B cell (primary cell): ENCODE data around the gene SPATA20. TPM values are rescaled to one million over a fixed set of nuclear protein-coding genes. Genes with fewer than 3 reads are reported as not detected.

Source experiments
- ATAC-seq: fragments of 200-7000 bp; cut with Tn5 transposase; one replicate; pipeline ENCODE4 v1.10.0; 2021; ENCODE audit warnings: low read depth, mild to moderate bottlenecking, moderate number of reproducible peaks, moderate library complexity
- CTCF ChIA-PET: fragments of 350-600 bp; sonication (Branson Sonifier 250); formaldehyde crosslinking; loops from one replicate; lab custom pipeline; 2021; ENCODE audit warnings: antibody characterized with exemption, inconsistent platforms; lab: Charles Lee
- POLR2A ChIA-PET: fragments of 350-600 bp; sonication (Branson Sonifier 250); formaldehyde crosslinking; loops from one replicate; lab custom pipeline; 2021; ENCODE audit warnings: antibody characterized with exemption; lab: Charles Lee
- DNase-seq: peaks from one replicate; pipeline ENCODE4 v3.0.0; 2013
- H2AFZ ChIP-seq: 2 replicates; pipeline ENCODE4 v1.6.1; 2012; ENCODE audit warnings: mild to moderate bottlenecking, low read depth, low read length; ENCODE audit not compliant: insufficient read depth, poor library complexity, severe bottlenecking
- H3K27ac ChIP-seq, 2 donors: 1 replicate in 1 of 2; 2 replicates in 1 of 2; pipeline ENCODE4 v1.5.1; 2012 to 2013; ENCODE audit warnings: low read length in 2 of 2, mild to moderate bottlenecking in 2 of 2, moderate library complexity in 1 of 2
- H3K27me3 ChIP-seq, 4 experiments: fragments of 200-600 bp in 1 of 4; sonication (generic) in 1 of 4; replicated peaks in 1 of 4; 1 replicate in 2 of 4; 2 replicates in 2 of 4; pipeline versions ENCODE4 v1.6.1 to v1.7.0; 2013 to 2016; ENCODE audit warnings: low read length in 3 of 4, mild to moderate bottlenecking in 2 of 4, mixed read lengths in 1 of 4, moderate library complexity in 1 of 4; ENCODE audit not compliant: insufficient read depth in 4 of 4, control insufficient read depth in 3 of 4; ENCODE audit errors: control extremely low read depth in 1 of 4
- H3K36me3 ChIP-seq, 2 experiments: replicated peaks in 1 of 2; 1 replicate in 1 of 2; 2 replicates in 1 of 2; pipeline versions ENCODE4 v1.6.1 to v1.7.1; 2013; ENCODE audit warnings: low read length in 1 of 2; ENCODE audit not compliant: insufficient read depth in 2 of 2, control insufficient read depth in 1 of 2; ENCODE audit errors: control extremely low read depth in 1 of 2, extremely low read depth in 1 of 2
- H3K4me1 ChIP-seq, 2 donors: fragments of 200-600 bp in 1 of 2; sonication (generic) in 1 of 2; 1 replicate in 1 of 2; 2 replicates in 1 of 2; pipeline versions ENCODE4 v1.5.1 to v1.6.1; 2013 to 2017; ENCODE audit warnings: low read length in 2 of 2; ENCODE audit not compliant: control insufficient read depth in 2 of 2, insufficient read depth in 2 of 2
- H3K4me2 ChIP-seq: replicated peaks from 2 replicates; pipeline ENCODE3; 2012; ENCODE audit warnings: mild to moderate bottlenecking, low read depth, low read length; ENCODE audit not compliant: poor library complexity, severe bottlenecking
- H3K4me3 ChIP-seq, 5 experiments: fragments of 200-600 bp in 1 of 5; sonication (generic) in 1 of 5; 1 replicate in 3 of 5; 2 replicates in 2 of 5; pipeline versions ENCODE4 v1.5.1 to v1.7.0; 2011 to 2016; ENCODE audit warnings: low read length in 4 of 5, mild to moderate bottlenecking in 4 of 5, low read depth in 2 of 5, control low read depth in 1 of 5, moderate library complexity in 1 of 5; ENCODE audit not compliant: insufficient read depth in 1 of 5; ENCODE audit errors: control extremely low read depth in 1 of 5, extremely low read depth in 1 of 5
- H3K79me2 ChIP-seq: fragments of 200-600 bp; sonication (generic); one replicate; pipeline ENCODE4 v1.6.0; 2016; ENCODE audit warnings: low read length; ENCODE audit not compliant: control insufficient read depth, insufficient read depth
- H3K9ac ChIP-seq: fragments of 200-600 bp; sonication (generic); 2 replicates; pipeline ENCODE4 v1.6.1; 2017; ENCODE audit warnings: mild to moderate bottlenecking, low read length, moderate library complexity
- H3K9me3 ChIP-seq, 3 donors: one replicate each; pipeline versions ENCODE4 v1.6.1 to v1.7.1; 2013; ENCODE audit warnings: low read length in 2 of 3; ENCODE audit not compliant: control insufficient read depth in 2 of 3, insufficient read depth in 1 of 3; ENCODE audit errors: control extremely low read depth in 1 of 3
- H4K20me1 ChIP-seq: 2 replicates; pipeline ENCODE4 v1.6.0; 2012; ENCODE audit warnings: mild to moderate bottlenecking, low read length; ENCODE audit not compliant: insufficient read depth, control insufficient read depth, poor library complexity, severe bottlenecking
- H3K27ac Mint-ChIP-seq: one replicate; pipeline ENCODE4 v1.8.0; 2021; ENCODE audit warnings: mixed read lengths
- H3K27me3 Mint-ChIP-seq: one replicate; pipeline ENCODE4 v1.8.0; 2021; ENCODE audit warnings: mixed read lengths
- H3K4me1 Mint-ChIP-seq: one replicate; pipeline ENCODE4 v1.8.0; 2021; ENCODE audit warnings: mixed read lengths
- H3K4me3 Mint-ChIP-seq: one replicate; pipeline ENCODE4 v1.8.0; 2021; ENCODE audit warnings: mixed read lengths
- H3K9me3 Mint-ChIP-seq: one replicate; pipeline ENCODE4 v1.8.0; 2022; ENCODE audit warnings: mixed read lengths; ENCODE audit not compliant: insufficient read depth
- CTCF ChIP-seq: fragments of 200-600 bp; IDR thresholded peaks from one replicate; pipeline ENCODE4 v1.8.0; 2022; ENCODE audit warnings: antibody characterized with exemption, mild to moderate bottlenecking
- EZH2 ChIP-seq: IDR thresholded peaks from 2 replicates; pipeline ENCODE4 v1.6.1; 2012; ENCODE audit warnings: borderline replicate concordance, low read depth, mild to moderate bottlenecking, moderate library complexity, low read length; ENCODE audit not compliant: insufficient read depth, poor library complexity, severe bottlenecking
- WGBS: methylation state at CpG from one replicate; pipeline ENCODE4 v1.1.5; 2013; ENCODE audit warnings: missing lambda C conversion rate; ENCODE audit not compliant: insufficient coverage; 5-methylcytosine and 5-hydroxymethylcytosine counted together
- intact Hi-C: fragments of 100-400 bp; cut with micrococcal nuclease; formaldehyde crosslinking; loops from one replicate; pipeline ENCODE4 v1.10.0; 2022
- polyA plus RNA-seq: library from polyadenylated mRNA; depleted of rRNA; stranded (reverse); fragments of >200 nt; gene quantifications from 2 replicates; pipeline ENCODE4 v1.2.3, GENCODE V29; 2012
- total RNA-seq, 2 donors: library from RNA; stranded (reverse); fragments of 120-200 nt in 1 of 2; gene quantifications; 1 replicate in 1 of 2; 2 replicates in 1 of 2; pipeline versions ENCODE4 v1.2.3 to v1.2.4, GENCODE V29; 2013 to 2022

SPATA20 gene
- total and polyA plus RNA-seq, 2 donors (not counting 1 experiment from before 2014, with no cell fraction given), result 61.7 to 68.5 TPM

- CTCF ChIA-PET, result interaction anchor here (4.8 kb wide), 1 partner anchor 78 kb away, joined by 45 read pairs; no protein-coding TSS in a partner anchor
- Histone ChIP-seq H3K79me2 (no peaks in the 10 kb centered on the region), H3K4me2 (no peak overlapping the region), H2AFZ (no peak overlapping the region), H3K4me1 (peaks cover 9 to 13% of the 10 kb centered on the region in 2 donors), H3K9me3 (no peaks in the 10 kb centered on the region), H3K4me3 (no peak overlapping the region), H3K27ac (no peak overlapping the region), H3K27me3 (peaks cover 0 to 11% (median 3%) of the 10 kb centered on the region in 4 experiments), H4K20me1 (no peaks in the 10 kb centered on the region), H3K9ac (no peak overlapping the region), H3K36me3 (peaks cover 0 to 3% of the 10 kb centered on the region in 2 experiments)
- WGBS, result 90% methylated on average over 13 of the region's 18 CpGs
- Mint-ChIP-seq H3K4me1 (peaks cover 13% of the 10 kb centered on the region), H3K27ac (peak overlapping the region; percentile 11), H3K4me3 (peak overlapping the region; percentile 41), H3K9me3 (no peaks in the 10 kb centered on the region), H3K27me3 (peaks cover 7% of the 10 kb centered on the region)
- POLR2A ChIA-PET, result no interaction called here
- TF ChIP-seq EZH2 (no peak), CTCF (no peak)
- intact Hi-C loops, result loop anchor here (5.0 kb wide), 1 partner anchor 618 kb away; the partner anchor contains the start of gene NME2
- ATAC-seq (no peak), DNase-seq (no peak)
Observed at GRCh38 chr17:50548831-50549230, 1.9 kb downstream of the SPATA20 start.

GRCh38 chr17:50549256-50549941 is 2.4 kb downstream of the SPATA20 start:
- peaks cover 9 to 13% of the 10 kb centered on the region in 2 donors for H3K4me1 ChIP-seq
- ChIA-PET CTCF (interaction anchor here (4.8 kb wide), 1 partner anchor 77 kb away, joined by 45 read pairs; no protein-coding TSS in a partner anchor), POLR2A (no interaction called here)
- DNase-seq (no peak), ATAC-seq (no peak)
- intact Hi-C loops, result loop anchor here (5.0 kb wide), 1 partner anchor 618 kb away; the partner anchor contains the start of gene NME2
- WGBS, result 97% methylated on average over 19 of the region's 19 CpGs
- Mint-ChIP-seq H3K27ac (no peak overlapping the region), H3K4me1 (peaks cover 11% of the 10 kb centered on the region), H3K27me3 (peaks cover 2% of the 10 kb centered on the region), H3K9me3 (no peaks in the 10 kb centered on the region), H3K4me3 (no peak overlapping the region)
- no peaks in the 10 kb centered on the region for H4K20me1 ChIP-seq
- H3K36me3 ChIP-seq, result peaks cover 0 to 3% of the 10 kb centered on the region in 2 experiments
- H3K79me2 ChIP-seq, result no peaks in the 10 kb centered on the region
- no peak overlapping the region for H3K4me3 ChIP-seq
- no peak overlapping the region for H3K9ac ChIP-seq
- no peak overlapping the region for H2AFZ ChIP-seq
- no peaks in the 10 kb centered on the region for H3K9me3 ChIP-seq
- H3K4me2 ChIP-seq, result no peak overlapping the region
- no peak overlapping the region for H3K27ac ChIP-seq
- TF ChIP-seq CTCF (no peak), EZH2 (no peak)
- peaks cover 0 to 6% (median 1%) of the 10 kb centered on the region in 4 experiments for H3K27me3 ChIP-seq
